DOHH2 (cell line): Measurements from ENCODE around the gene CCDC190.

ENCODE experiments used
- H3F3A ChIP-seq: fragments of 200-600 bp; sonication (generic), shearing (Covaris generic); 2 replicates; pipeline ENCODE4 v1.6.0; 2016; ENCODE audit warnings: antibody characterized with exemption, mild to moderate bottlenecking; ENCODE audit not compliant: control insufficient read depth, insufficient read depth
- H3K27ac ChIP-seq: fragments of 200-600 bp; sonication (generic); 2 replicates; pipeline ENCODE4 v1.5.1; 2014; ENCODE audit warnings: low read depth, mild to moderate bottlenecking, low read length, moderate library complexity
- H3K27me3 ChIP-seq: fragments of 200-600 bp; sonication (generic); 2 replicates; pipeline ENCODE4 v1.6.1; 2014; ENCODE audit warnings: mild to moderate bottlenecking, low read length, mixed read lengths; ENCODE audit not compliant: control insufficient read depth
- H3K36me3 ChIP-seq: fragments of 200-600 bp; sonication (generic); 2 replicates; pipeline ENCODE4 v1.6.1; 2014; ENCODE audit warnings: mild to moderate bottlenecking, low read length, moderate library complexity, mixed read lengths; ENCODE audit not compliant: control insufficient read depth
- H3K4me1 ChIP-seq: fragments of 200-600 bp; sonication (generic); 2 replicates; pipeline ENCODE4 v1.6.1; 2014; ENCODE audit warnings: mild to moderate bottlenecking, low read length, mixed read lengths; ENCODE audit not compliant: control insufficient read depth
- H3K4me2 ChIP-seq: fragments of 200-600 bp; sonication (generic); 2 replicates; pipeline ENCODE4 v1.6.0; 2014; ENCODE audit warnings: mild to moderate bottlenecking, low read length, moderate library complexity
- H3K4me3 ChIP-seq: fragments of 200-600 bp; sonication (generic); 2 replicates; pipeline ENCODE4 v1.5.1; 2014; ENCODE audit warnings: mild to moderate bottlenecking, low read length, mixed read lengths
- H3K79me2 ChIP-seq: fragments of 200-600 bp; sonication (generic); 2 replicates; pipeline ENCODE4 v1.6.1; 2014; ENCODE audit warnings: mild to moderate bottlenecking, low read length, mixed read lengths; ENCODE audit not compliant: control insufficient read depth
- H3K9me2 ChIP-seq: fragments of 200-600 bp; sonication (generic); replicated peaks from 2 replicates; pipeline ENCODE4 v1.6.1; 2014; ENCODE audit warnings: mild to moderate bottlenecking, low read length, mixed read lengths; ENCODE audit not compliant: control insufficient read depth
- H3K9me3 ChIP-seq: fragments of 200-600 bp; sonication (generic); 2 replicates; pipeline ENCODE4 v1.6.1; 2014; ENCODE audit warnings: antibody characterized with exemption, low read length, mixed read lengths; ENCODE audit not compliant: control insufficient read depth, insufficient read depth
- H4K20me1 ChIP-seq: fragments of 200-600 bp; sonication (generic); 2 replicates; pipeline ENCODE4 v1.6.0; 2014; ENCODE audit warnings: low read depth, mild to moderate bottlenecking, antibody characterized with exemption, low read length, moderate library complexity; ENCODE audit not compliant: control insufficient read depth, insufficient read depth
- EZH2phosphoT487 ChIP-seq: fragments of 200-600 bp; sonication (generic); IDR thresholded peaks from 2 replicates; pipeline ENCODE4 v1.6.1; 2017; ENCODE audit warnings: borderline replicate concordance, mild to moderate bottlenecking, antibody characterized with exemption, low read length, moderate library complexity, mixed read lengths
- TF ChIP-seq, protein P1 (sequence below): fragments of 200-600 bp; sonication (generic); IDR thresholded peaks from one replicate; pipeline ENCODE4 v1.5.1; 2014; ENCODE audit warnings: antibody characterized with exemption, mild to moderate bottlenecking, low read depth, low read length; ENCODE audit not compliant: poor library complexity, severe bottlenecking

Gene CCDC190

DNA sequence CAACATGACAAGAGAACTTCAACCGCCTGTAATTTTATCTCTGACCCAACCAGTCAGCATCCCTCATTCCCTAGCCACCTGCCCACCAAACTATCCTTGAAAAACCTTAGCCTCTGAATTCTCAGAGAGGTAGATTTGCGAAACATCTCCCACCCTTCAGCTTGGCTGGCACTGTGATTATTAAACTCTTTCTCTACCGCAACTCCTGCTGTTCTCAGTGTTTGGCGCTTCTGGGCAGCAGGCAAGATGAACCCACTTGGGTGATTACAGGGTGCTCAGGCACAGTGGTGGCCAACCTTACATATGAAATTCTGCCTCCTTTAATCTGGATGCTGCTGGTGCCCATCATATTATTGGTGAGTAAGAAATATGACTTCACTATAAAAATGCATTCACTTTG lies 22.1 kb downstream of the CCDC190 start:
- no peaks in the 10 kb centered on the region for H3K4me1 ChIP-seq
- H3K36me3 ChIP-seq: no peaks in the 10 kb centered on the region
- H3K79me2 ChIP-seq: no peaks in the 10 kb centered on the region
- no peak overlapping the region for H3K4me3 ChIP-seq
- H4K20me1 ChIP-seq: no peaks in the 10 kb centered on the region
- H3K9me2 ChIP-seq: no peaks in the 10 kb centered on the region
- H3K4me2 ChIP-seq: no peak overlapping the region
- no peaks in the 10 kb centered on the region for H3F3A ChIP-seq
- H3K27me3 ChIP-seq: no peaks in the 10 kb centered on the region
- H3K9me3 ChIP-seq: 0 out of 2 replicates have a peak, but pooled peaks cover 3% of the 10 kb centered on the region
- H3K27ac ChIP-seq: no peak overlapping the region
- no peak for TF ChIP-seq EZH2phosphoT487
- TF ChIP-seq, protein P1, sequence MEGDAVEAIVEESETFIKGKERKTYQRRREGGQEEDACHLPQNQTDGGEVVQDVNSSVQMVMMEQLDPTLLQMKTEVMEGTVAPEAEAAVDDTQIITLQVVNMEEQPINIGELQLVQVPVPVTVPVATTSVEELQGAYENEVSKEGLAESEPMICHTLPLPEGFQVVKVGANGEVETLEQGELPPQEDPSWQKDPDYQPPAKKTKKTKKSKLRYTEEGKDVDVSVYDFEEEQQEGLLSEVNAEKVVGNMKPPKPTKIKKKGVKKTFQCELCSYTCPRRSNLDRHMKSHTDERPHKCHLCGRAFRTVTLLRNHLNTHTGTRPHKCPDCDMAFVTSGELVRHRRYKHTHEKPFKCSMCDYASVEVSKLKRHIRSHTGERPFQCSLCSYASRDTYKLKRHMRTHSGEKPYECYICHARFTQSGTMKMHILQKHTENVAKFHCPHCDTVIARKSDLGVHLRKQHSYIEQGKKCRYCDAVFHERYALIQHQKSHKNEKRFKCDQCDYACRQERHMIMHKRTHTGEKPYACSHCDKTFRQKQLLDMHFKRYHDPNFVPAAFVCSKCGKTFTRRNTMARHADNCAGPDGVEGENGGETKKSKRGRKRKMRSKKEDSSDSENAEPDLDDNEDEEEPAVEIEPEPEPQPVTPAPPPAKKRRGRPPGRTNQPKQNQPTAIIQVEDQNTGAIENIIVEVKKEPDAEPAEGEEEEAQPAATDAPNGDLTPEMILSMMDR: no peak

DNA sequence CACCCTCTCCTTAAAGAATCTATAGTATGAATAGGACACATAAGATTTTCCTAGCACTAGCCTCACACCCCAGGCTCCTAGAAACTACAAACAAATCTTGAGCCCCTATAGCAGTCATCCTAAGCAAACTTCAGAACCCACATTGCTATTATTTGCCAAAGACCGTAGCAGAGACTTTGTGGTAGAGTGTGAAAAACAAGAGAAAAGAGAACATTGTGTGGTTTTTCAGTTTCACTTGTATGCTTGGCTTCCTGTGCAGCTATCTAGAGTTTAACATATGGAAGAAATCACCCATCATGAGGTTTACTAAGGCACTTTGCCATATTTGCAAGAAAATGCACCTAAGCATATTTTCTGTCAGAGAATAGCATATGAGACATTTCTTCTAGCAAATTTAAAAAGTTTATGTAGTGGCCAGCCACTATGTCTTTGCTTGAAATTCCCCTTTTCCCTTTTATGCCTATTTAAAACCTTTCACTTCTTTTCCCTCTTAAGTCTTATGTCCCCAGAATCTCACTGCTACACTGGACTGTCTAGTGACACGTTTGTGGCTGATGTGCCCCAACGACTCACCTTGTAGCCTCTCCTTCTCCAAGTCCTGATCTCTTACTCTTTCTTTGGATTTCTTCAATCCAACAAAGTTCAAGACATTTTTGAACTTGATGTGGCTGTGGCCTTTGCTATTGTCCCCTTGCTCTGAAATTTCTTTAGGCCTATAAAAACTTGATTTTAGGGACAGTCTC lies 25.6 kb downstream of the CCDC190 start:
- Histone ChIP-seq H3K9me3 (0 out of 2 replicates have a peak, but pooled peaks cover 3% of the 10 kb centered on the region), H3K27me3 (no peaks in the 10 kb centered on the region), H3K4me2 (no peak overlapping the region), H3F3A (no peaks in the 10 kb centered on the region), H3K79me2 (no peaks in the 10 kb centered on the region), H3K27ac (no peak overlapping the region), H4K20me1 (no peaks in the 10 kb centered on the region), H3K4me1 (no peaks in the 10 kb centered on the region), H3K4me3 (no peak overlapping the region), H3K9me2 (no peaks in the 10 kb centered on the region), H3K36me3 (no peaks in the 10 kb centered on the region)
- no peak for TF ChIP-seq EZH2phosphoT487
- TF ChIP-seq, protein P1: no peak

DNA sequence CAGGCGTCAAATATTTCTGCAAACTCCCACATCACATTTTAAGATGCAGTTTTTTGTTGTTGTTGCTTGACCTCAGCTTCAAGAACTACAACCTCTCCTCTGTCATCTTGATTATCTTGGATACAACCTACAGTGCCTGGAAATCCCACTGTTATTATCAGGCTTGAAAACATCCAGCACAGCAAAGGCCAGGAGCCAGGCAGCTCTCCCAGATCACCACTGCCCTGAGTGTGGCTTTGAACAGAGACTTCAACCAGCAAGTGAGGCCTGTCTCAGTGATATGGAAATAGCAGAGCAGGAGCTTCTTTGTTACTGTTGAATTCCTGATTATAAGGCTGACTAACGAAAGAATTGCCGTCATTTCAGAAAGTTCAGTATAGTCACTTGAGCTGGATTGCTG lies 28.5 kb downstream of the CCDC190 start:
- TF ChIP-seq, protein P1: no peak
- TF ChIP-seq EZH2phosphoT487: no peak
- H3K27me3 ChIP-seq: no peaks in the 10 kb centered on the region
- H3F3A ChIP-seq: no peaks in the 10 kb centered on the region
- H3K4me2 ChIP-seq: no peak overlapping the region
- H3K36me3 ChIP-seq: no peaks in the 10 kb centered on the region
- no peaks in the 10 kb centered on the region for H3K79me2 ChIP-seq
- no peaks in the 10 kb centered on the region for H3K9me3 ChIP-seq
- H4K20me1 ChIP-seq: no peaks in the 10 kb centered on the region
- H3K27ac ChIP-seq: no peak overlapping the region
- no peak overlapping the region for H3K4me3 ChIP-seq
- H3K4me1 ChIP-seq: no peaks in the 10 kb centered on the region
- no peaks in the 10 kb centered on the region for H3K9me2 ChIP-seq
